Peyer's patch (tissue), 4 donors: Measurements from ENCODE around the gene B9D1. TPM values are rescaled to one million over a fixed set of nuclear protein-coding genes. Genes with fewer than 3 reads are reported as not detected.

Source experiments
- DNase-seq, 3 donors: peaks; one replicate each; pipeline ENCODE4 v3.0.0-alpha.2; 2017 to 2019
- H3K27ac ChIP-seq, 4 donors: fragments of 200-600 bp; sonication (generic); one replicate each; pipeline ENCODE4 v1.5.1; 2016 to 2019
- H3K27me3 ChIP-seq, 2 donors: fragments of 200-600 bp; sonication (generic); one replicate each; pipeline ENCODE4 v1.5.1; 2019
- H3K36me3 ChIP-seq, 3 donors: fragments of 200-600 bp; sonication (generic); one replicate each; pipeline ENCODE4 v1.5.1; 2016 to 2019
- H3K4me1 ChIP-seq, 4 donors: fragments of 200-600 bp; sonication (generic); one replicate each; pipeline ENCODE4 v1.5.1; 2016 to 2019
- H3K4me3 ChIP-seq, 4 donors: fragments of 200-600 bp; sonication (generic); 1 replicate in 3 of 4; 2 replicates in 1 of 4; pipeline ENCODE4 v1.5.1; 2016 to 2019; ENCODE audit warnings: mild to moderate bottlenecking in 1 of 4
- H3K9me3 ChIP-seq, 4 donors: fragments of 200-600 bp; sonication (generic); one replicate each; pipeline ENCODE4 v1.5.1; 2016 to 2019; ENCODE audit warnings: mild to moderate bottlenecking in 1 of 4
- POLR2A ChIP-seq, 2 donors: fragments of 450-650 bp; IDR thresholded peaks; one replicate each; pipeline ENCODE4 v1.5.1; 2017; ENCODE audit warnings: antibody characterized with exemption in 2 of 2, mild to moderate bottlenecking in 2 of 2, moderate library complexity in 2 of 2
- total RNA-seq, 4 donors: library from RNA; depleted of rRNA; stranded (reverse); fragments of >200 nt; gene quantifications; one replicate each; pipeline ENCODE4 v1.1.0, GENCODE V29; 2016
- TF ChIP-seq, protein P1 (sequence below), 6 experiments: fragments of 450-650 bp in 4 of 6; fragments of 200-600 bp in 2 of 6; sonication (generic) in 1 of 6; IDR thresholded peaks; one replicate each; pipeline ENCODE4 v1.5.1; 2017 to 2019; ENCODE audit warnings: antibody characterized with exemption in 6 of 6, mild to moderate bottlenecking in 3 of 6, moderate library complexity in 1 of 6

Gene B9D1
- total RNA-seq, 4 donors from 2014 or later: 4.5 to 15.7 (median 5.6) TPM; not detected in 1

- H3K4me1 ChIP-seq: peaks cover 0 to 58% (median 9%) of the 10 kb centered on the region in 4 donors
- H3K36me3 ChIP-seq: peaks cover 0 to 51% (median 0%) of the 10 kb centered on the region in 3 donors
- H3K27ac ChIP-seq: no peak overlapping the region
- no peak overlapping the region for H3K4me3 ChIP-seq
- H3K9me3 ChIP-seq: no peaks in the 10 kb centered on the region
- TF ChIP-seq, protein P1, sequence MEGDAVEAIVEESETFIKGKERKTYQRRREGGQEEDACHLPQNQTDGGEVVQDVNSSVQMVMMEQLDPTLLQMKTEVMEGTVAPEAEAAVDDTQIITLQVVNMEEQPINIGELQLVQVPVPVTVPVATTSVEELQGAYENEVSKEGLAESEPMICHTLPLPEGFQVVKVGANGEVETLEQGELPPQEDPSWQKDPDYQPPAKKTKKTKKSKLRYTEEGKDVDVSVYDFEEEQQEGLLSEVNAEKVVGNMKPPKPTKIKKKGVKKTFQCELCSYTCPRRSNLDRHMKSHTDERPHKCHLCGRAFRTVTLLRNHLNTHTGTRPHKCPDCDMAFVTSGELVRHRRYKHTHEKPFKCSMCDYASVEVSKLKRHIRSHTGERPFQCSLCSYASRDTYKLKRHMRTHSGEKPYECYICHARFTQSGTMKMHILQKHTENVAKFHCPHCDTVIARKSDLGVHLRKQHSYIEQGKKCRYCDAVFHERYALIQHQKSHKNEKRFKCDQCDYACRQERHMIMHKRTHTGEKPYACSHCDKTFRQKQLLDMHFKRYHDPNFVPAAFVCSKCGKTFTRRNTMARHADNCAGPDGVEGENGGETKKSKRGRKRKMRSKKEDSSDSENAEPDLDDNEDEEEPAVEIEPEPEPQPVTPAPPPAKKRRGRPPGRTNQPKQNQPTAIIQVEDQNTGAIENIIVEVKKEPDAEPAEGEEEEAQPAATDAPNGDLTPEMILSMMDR (IDR thresholded peaks at IDR 0.05): no peak
- no peak for TF ChIP-seq POLR2A (IDR thresholded peaks at IDR 0.05)
- H3K27me3 ChIP-seq: no peaks in the 10 kb centered on the region
- DNase-seq: peak in 1 of 3 donors; percentile 42
These were observed 18.8 kb upstream of the B9D1 start for GRCh38 chr17:19381361-19381740.

- Histone ChIP-seq H3K27ac (no peak overlapping the region), H3K4me1 (peaks cover 0 to 51% (median 7%) of the 10 kb centered on the region in 4 donors), H3K4me3 (no peak overlapping the region), H3K27me3 (no peaks in the 10 kb centered on the region), H3K36me3 (peaks cover 0 to 51% (median 0%) of the 10 kb centered on the region in 3 donors), H3K9me3 (no peaks in the 10 kb centered on the region)
- no peak for TF ChIP-seq POLR2A (IDR thresholded peaks at IDR 0.05)
- TF ChIP-seq, protein P1 (IDR thresholded peaks at IDR 0.05): no peak
- DNase-seq: peak in 1 of 3 donors; percentile 48
These were observed 18.2 kb upstream of the B9D1 start for GRCh38 chr17:19380481-19381301.

DNA sequence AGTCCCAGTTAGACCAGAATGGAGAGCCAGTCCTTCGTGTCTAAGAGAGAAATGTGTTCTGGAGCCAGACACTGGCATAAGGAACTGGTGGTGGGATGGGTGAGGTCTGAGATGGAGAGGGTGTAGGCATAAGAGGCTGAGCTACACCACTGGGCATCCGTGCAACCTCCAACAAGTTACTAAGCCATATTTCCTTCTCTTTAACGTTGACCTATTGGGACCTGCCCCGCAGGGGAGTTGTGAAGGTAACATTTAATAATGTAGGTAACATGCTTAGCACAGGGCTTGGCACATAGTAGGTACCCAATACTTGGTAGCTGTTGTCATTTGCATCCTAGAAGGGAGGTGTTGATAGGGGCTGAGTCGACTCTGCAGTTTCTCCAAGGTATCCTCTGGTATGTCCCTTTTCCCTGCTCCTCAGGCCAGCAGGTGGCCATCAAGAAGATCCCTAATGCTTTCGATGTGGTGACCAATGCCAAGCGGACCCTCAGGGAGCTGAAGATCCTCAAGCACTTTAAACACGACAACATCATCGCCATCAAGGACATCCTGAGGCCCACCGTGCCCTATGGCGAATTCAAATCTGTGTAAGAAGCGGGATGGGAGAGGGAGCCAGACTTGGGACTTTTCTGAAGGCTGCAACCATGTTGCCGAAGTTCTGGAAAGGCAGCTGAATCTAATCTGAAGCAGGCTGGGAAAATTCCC, 17.0 kb upstream of the B9D1 start:
- H3K4me3 ChIP-seq: peak overlapping the region in 3 of 4 donors; percentile 70 to 86 (median 85)

GRCh38 chr17:19378416-19379360, 16.2 kb upstream of the B9D1 start, which contains the start of gene MAPK7:
MAPK7 (plus strand) TSS chr17:19378498; CDS start chr17:19378901, 403 bp downstream.
- H3K4me3 ChIP-seq: peak within 1 kb of the TSS; percentile 69 to 86 (median 78)
- peaks cover 0 to 43% (median 0%) of the 10 kb centered on the region in 3 donors for H3K36me3 ChIP-seq
- peaks cover 0 to 31% (median 5%) of the 10 kb centered on the region in 4 donors for H3K4me1 ChIP-seq
- H3K9me3 ChIP-seq: no peaks in the 10 kb centered on the region
- peak within 1 kb of the TSS; percentile 88 to 97 (median 92) for H3K27ac ChIP-seq
- peak in 1 of 2 donors; percentile 18 for TF ChIP-seq POLR2A (IDR thresholded peaks at IDR 0.05)
- TF ChIP-seq, protein P1 (IDR thresholded peaks at IDR 0.05): no peak
- peak in 2 of 3 donors; percentile 57 to 62 for DNase-seq
- no peaks in the 10 kb centered on the region for H3K27me3 ChIP-seq

More for the DNA sequence above, 17.0 kb upstream of the B9D1 start:
- DNase-seq: peak in 1 of 3 donors; percentile 41
- no peaks in the 10 kb centered on the region for H3K27me3 ChIP-seq
- no peaks in the 10 kb centered on the region for H3K9me3 ChIP-seq
- TF ChIP-seq POLR2A (IDR thresholded peaks at IDR 0.05): no peak
- TF ChIP-seq, protein P1 (IDR thresholded peaks at IDR 0.05): no peak
- peaks cover 0 to 51% (median 0%) of the 10 kb centered on the region in 3 donors for H3K36me3 ChIP-seq
- H3K27ac ChIP-seq: peak overlapping the region; percentile 88 to 97 (median 92)
- peaks cover 0 to 39% (median 5%) of the 10 kb centered on the region in 4 donors for H3K4me1 ChIP-seq
